Activated CD4-positive, CD25-positive, alpha-beta regulatory T cell (primary cell): ENCODE data around the gene LARP1B.
"Not testable (repeated sequence)": the region's sequence is repeated elsewhere in the genome, so short reads cannot be mapped to it uniquely, and the experiment has no call there.

Experiments
- DNase-seq, 4 experiments: peaks; one replicate each; lab custom pipeline; 2025; lab: John Stamatoyannopoulos, UW

LARP1B gene

GRCh38 chr4:128225148-128225547 lies 164.0 kb downstream of the LARP1B start:
- no peak for DNase-seq

GRCh38 chr4:128227991-128228571 lies 167.0 kb downstream of the LARP1B start:
- DNase-seq, result no peak

GRCh38 chr4:128228845-128229795 lies 168.0 kb downstream of the LARP1B start:
- DNase-seq, result no peak

GRCh38 chr4:128232719-128233118 lies 171.6 kb downstream of the LARP1B start:
- DNase-seq, result no peak

GRCh38 chr4:128234836-128235235 lies 173.7 kb downstream of the LARP1B start:
- DNase-seq, result no peak

GRCh38 chr4:128241019-128241418 lies 179.9 kb downstream of the LARP1B start:
- DNase-seq, result no peak

GRCh38 chr4:128241425-128241913 lies 180.4 kb downstream of the LARP1B start:
- no peak for DNase-seq

- no peak for DNase-seq
These were observed 180.9 kb downstream of the LARP1B start for GRCh38 chr4:128241981-128242380.

- no peak for DNase-seq
These were observed 181.5 kb downstream of the LARP1B start for GRCh38 chr4:128242601-128243000.

GRCh38 chr4:128244379-128244778 lies 183.3 kb downstream of the LARP1B start:
- DNase-seq, result no peak

- not testable (repeated sequence) for DNase-seq
These were observed 184.3 kb downstream of the LARP1B start for GRCh38 chr4:128245391-128245790.

- no peak for DNase-seq
These were observed 186.8 kb downstream of the LARP1B start for GRCh38 chr4:128247906-128248305.

- no peak for DNase-seq
These were observed 188.9 kb downstream of the LARP1B start for GRCh38 chr4:128249787-128250668.

- no peak for DNase-seq
These were observed 194.8 kb downstream of the LARP1B start for GRCh38 chr4:128255906-128256305.

GRCh38 chr4:128256539-128256938 lies 195.4 kb downstream of the LARP1B start:
- DNase-seq, result no peak

- not testable (repeated sequence) for DNase-seq
These were observed 197.1 kb downstream of the LARP1B start for GRCh38 chr4:128258166-128258565.

GRCh38 chr4:128259889-128260288 lies 198.8 kb downstream of the LARP1B start:
- not testable (repeated sequence) for DNase-seq
